HepG2 (cell line): ENCODE measurements around the gene MGA. TPM values are rescaled to one million over a fixed set of nuclear protein-coding genes. Genes with fewer than 3 reads are reported as not detected.
A peak's percentile ranks its signal among the peaks of the same experiment; 100 is the strongest.

Source experiments
- ARID4A ChIP-seq: sonication (generic); formaldehyde crosslinking; IDR thresholded peaks from 2 replicates; pipeline ENCODE4 v1.5.0; 2020; ENCODE audit warnings: mild to moderate bottlenecking, missing genetic modification reagents, borderline replicate concordance
- FLYWCH1 ChIP-seq: sonication (generic); formaldehyde crosslinking; IDR thresholded peaks from 2 replicates; pipeline ENCODE4 v1.8.1; 2023; ENCODE audit warnings: mild to moderate bottlenecking, missing genetic modification reagents
- GTF3A ChIP-seq: sonication (generic); formaldehyde crosslinking; conservative IDR thresholded peaks from 2 replicates; pipeline ENCODE4 v1.4.0; 2020; ENCODE audit warnings: mild to moderate bottlenecking, missing genetic modification reagents
- HMG20B ChIP-seq: conservative IDR thresholded peaks from 2 replicates; pipeline ENCODE4 v1.6.1; 2016; ENCODE audit warnings: missing genetic modification reagents, missing compliant biosample characterization
- JUND ChIP-seq: sonication (generic); formaldehyde crosslinking; IDR thresholded peaks from 2 replicates; pipeline ENCODE4 v1.8.0; 2022; ENCODE audit warnings: mild to moderate bottlenecking, missing genetic modification reagents
- RCOR2 ChIP-seq: IDR thresholded peaks from 2 replicates; pipeline ENCODE4 v1.6.1; 2016; ENCODE audit warnings: missing biosample characterization, missing genetic modification reagents
- SYNCRIP ChIP-seq: fragments of 200-400 bp; formaldehyde crosslinking; IDR thresholded peaks from 2 replicates; pipeline ENCODE4 v1.6.1; 2018; ENCODE audit warnings: mild to moderate bottlenecking, low read depth, low read length; ENCODE audit not compliant: insufficient read depth
- ZBTB38 ChIP-seq: sonication (generic); formaldehyde crosslinking; IDR thresholded peaks from 2 replicates; pipeline ENCODE4 v1.5.1; 2020; ENCODE audit warnings: mild to moderate bottlenecking, missing genetic modification reagents
- ZFAT ChIP-seq: sonication (generic); formaldehyde crosslinking; conservative IDR thresholded peaks from 2 replicates; pipeline ENCODE4 v1.8.1; 2023; ENCODE audit warnings: missing genetic modification reagents, inconsistent platforms
- ZNF18 ChIP-seq: sonication (generic); formaldehyde crosslinking; IDR thresholded peaks from 2 replicates; pipeline ENCODE4 v1.8.0; 2022; ENCODE audit warnings: mild to moderate bottlenecking, missing genetic modification reagents; ENCODE audit not compliant: insufficient replicate concordance
- ZNF264 ChIP-seq: sonication (generic); formaldehyde crosslinking; IDR thresholded peaks from 2 replicates; pipeline ENCODE4 v1.4.0; 2020; ENCODE audit warnings: missing genetic modification reagents
- ZNF282 ChIP-seq: fragments of 450-650 bp; IDR thresholded peaks from 2 replicates; pipeline ENCODE4 v1.6.1; 2018; ENCODE audit not compliant: partially characterized antibody
- ZNF337 ChIP-seq: sonication (generic); formaldehyde crosslinking; IDR thresholded peaks from 2 replicates; pipeline ENCODE4 v1.5.1; 2020; ENCODE audit warnings: missing genetic modification reagents, low read depth, mild to moderate bottlenecking, borderline replicate concordance
- ZNF44 ChIP-seq: sonication (generic); formaldehyde crosslinking; IDR thresholded peaks from 2 replicates; pipeline ENCODE4 v1.5.1; 2020; ENCODE audit warnings: mild to moderate bottlenecking, missing genetic modification reagents
- ZNF614 ChIP-seq: IDR thresholded peaks from 2 replicates; pipeline ENCODE4 v1.6.1; 2018; ENCODE audit warnings: missing biosample characterization, missing genetic modification reagents, inconsistent platforms, borderline replicate concordance
- ZNF704 ChIP-seq: sonication (generic); formaldehyde crosslinking; IDR thresholded peaks from 2 replicates; pipeline ENCODE4 v1.8.1; 2023; ENCODE audit warnings: mild to moderate bottlenecking, inconsistent platforms, moderate library complexity, missing genetic modification reagents, borderline replicate concordance
- ZNF883 ChIP-seq: sonication (generic); formaldehyde crosslinking; IDR thresholded peaks from 2 replicates; pipeline ENCODE4 v1.5.1; 2020; ENCODE audit warnings: mild to moderate bottlenecking, missing genetic modification reagents; ENCODE audit errors: not compliant biosample characterization
- polyA plus RNA-seq, 8 experiments: library from polyadenylated mRNA; depleted of rRNA in 3 of 8; stranded (reverse) in 7 of 8; unstranded in 1 of 8; fragments of >200 nt; fragmentation: Illumina TruSeq in 4 of 8; extraction: Trizol in 4 of 8; gene quantifications; 2 replicates each; pipeline versions ENCODE4 v1.2.1 to v1.2.3, GENCODE V29; 2011 to 2016; ENCODE audit warnings: low read depth in 4 of 8, missing spikeins in 1 of 8, mixed read lengths in 1 of 8; ENCODE audit not compliant: insufficient read depth in 1 of 8
- total RNA-seq, 5 experiments: library from RNA; depleted of rRNA; stranded (reverse); fragments of >200 nt; fragmentation: Illumina TruSeq; extraction: Trizol; gene quantifications; 2 replicates each; pipeline ENCODE4 v1.2.3, GENCODE V29; 2016; ENCODE audit warnings: low read depth in 1 of 5
- TF ChIP-seq, protein P1 (sequence below): sonication (generic); formaldehyde crosslinking; IDR thresholded peaks from 2 replicates; pipeline ENCODE4 v1.4.0; 2020; ENCODE audit warnings: missing genetic modification reagents

MGA gene
- total and polyA plus RNA-seq, 2 of the 13 experiments (the other 11 are each of a cell fraction or from before 2014, with no cell fraction given): 5.3 to 59.0 TPM

DNA sequence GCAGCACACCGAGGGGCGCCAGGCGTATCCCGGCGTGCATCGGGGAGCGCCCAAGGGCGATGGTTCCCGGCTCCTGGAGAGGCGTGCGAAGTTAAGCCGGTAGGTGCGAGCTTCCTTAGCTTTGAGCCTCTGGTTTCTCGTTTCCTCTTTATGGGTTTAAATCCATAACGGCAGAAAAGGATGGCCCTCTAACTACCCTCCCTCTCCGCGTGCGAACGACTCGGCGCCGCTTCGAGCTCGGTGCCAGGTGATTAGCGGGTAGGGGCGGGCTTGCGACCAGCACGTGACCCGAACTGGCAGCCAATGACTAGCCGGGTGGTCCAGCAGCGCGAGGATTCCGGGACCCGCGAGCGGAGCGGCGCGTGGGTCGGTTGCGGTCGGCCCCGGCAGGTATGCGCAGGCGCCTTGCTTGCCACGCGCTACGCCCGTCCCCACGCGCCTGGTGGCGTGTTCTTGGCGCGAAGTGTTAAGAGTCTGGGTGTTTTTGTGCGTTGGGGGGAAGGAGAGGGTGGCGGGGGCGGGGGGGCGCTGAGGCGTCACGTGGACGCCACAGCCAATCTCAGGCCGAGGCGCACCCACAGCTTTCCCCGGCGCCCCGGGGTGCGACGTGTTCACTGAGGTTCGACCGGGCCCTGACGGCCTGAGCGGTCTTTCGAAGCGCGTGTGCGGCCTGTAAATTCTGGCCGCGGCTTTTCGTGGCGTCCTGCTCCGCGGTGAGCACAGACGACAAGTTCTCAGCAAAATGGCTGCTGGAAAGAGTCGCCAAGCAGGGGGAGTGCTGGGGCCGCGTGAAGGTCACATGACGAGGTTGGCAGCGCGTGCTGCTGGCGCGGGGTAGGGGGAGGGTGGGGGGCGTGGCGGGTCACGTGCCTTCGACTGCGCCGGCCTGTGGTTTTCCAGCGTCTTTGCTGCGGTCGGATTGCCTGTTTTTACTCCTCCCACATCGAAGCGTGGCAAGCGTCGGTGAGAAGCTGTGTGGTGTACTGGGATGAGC lies 38.7 kb upstream of the MGA start (continued):
- TF ChIP-seq ZNF18 (CRISPR knock-in tag) (peak; percentile 98), ZNF883 (CRISPR knock-in tag) (peak; percentile 99), JUND (CRISPR knock-in tag) (no peak; the same call in 1 of the 2 replicates), RCOR2 (CRISPR knock-in tag) (peak; percentile 12; the same call in 1 of the 2 replicates), HMG20B (CRISPR knock-in tag) (0 out of 2 replicates have a peak, but pooled peaks have one; percentile 22), ARID4A (CRISPR knock-in tag) (peak; percentile 70; the same call in 1 of the 2 replicates), FLYWCH1 (CRISPR knock-in tag) (peak; percentile 87; the same call in 1 of the 2 replicates), ZNF337 (CRISPR knock-in tag) (peak; percentile 97; the same call in 1 of the 2 replicates), ZNF282 (no peak), ZFAT (CRISPR knock-in tag) (peak; percentile 44; the same call in 1 of the 2 replicates), ZNF614 (CRISPR knock-in tag) (0 out of 2 replicates have a peak, but pooled peaks have one; percentile 70), ZNF44 (peak; percentile 95), GTF3A (CRISPR knock-in tag) (no peak), ZNF264 (CRISPR knock-in tag) (no peak; the same call in 1 of the 2 replicates), ZBTB38 (CRISPR knock-in tag) (peak; percentile 79), SYNCRIP (no peak), ZNF704 (CRISPR knock-in tag) (peak; percentile 99; the same call in 1 of the 2 replicates)
- TF ChIP-seq, protein P1, sequence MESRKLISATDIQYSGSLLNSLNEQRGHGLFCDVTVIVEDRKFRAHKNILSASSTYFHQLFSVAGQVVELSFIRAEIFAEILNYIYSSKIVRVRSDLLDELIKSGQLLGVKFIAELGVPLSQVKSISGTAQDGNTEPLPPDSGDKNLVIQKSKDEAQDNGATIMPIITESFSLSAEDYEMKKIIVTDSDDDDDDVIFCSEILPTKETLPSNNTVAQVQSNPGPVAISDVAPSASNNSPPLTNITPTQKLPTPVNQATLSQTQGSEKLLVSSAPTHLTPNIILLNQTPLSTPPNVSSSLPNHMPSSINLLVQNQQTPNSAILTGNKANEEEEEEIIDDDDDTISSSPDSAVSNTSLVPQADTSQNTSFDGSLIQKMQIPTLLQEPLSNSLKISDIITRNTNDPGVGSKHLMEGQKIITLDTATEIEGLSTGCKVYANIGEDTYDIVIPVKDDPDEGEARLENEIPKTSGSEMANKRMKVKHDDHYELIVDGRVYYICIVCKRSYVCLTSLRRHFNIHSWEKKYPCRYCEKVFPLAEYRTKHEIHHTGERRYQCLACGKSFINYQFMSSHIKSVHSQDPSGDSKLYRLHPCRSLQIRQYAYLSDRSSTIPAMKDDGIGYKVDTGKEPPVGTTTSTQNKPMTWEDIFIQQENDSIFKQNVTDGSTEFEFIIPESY (CRISPR knock-in tag): peak; percentile 65
